ENCODE results near the gene FNDC3A. TPM values are rescaled to one million over a fixed set of nuclear protein-coding genes. Genes with fewer than 3 reads are reported as not detected.

Gene FNDC3A
- polyA plus RNA-seq, 1 experiment = 82.1 TPM

DNA sequence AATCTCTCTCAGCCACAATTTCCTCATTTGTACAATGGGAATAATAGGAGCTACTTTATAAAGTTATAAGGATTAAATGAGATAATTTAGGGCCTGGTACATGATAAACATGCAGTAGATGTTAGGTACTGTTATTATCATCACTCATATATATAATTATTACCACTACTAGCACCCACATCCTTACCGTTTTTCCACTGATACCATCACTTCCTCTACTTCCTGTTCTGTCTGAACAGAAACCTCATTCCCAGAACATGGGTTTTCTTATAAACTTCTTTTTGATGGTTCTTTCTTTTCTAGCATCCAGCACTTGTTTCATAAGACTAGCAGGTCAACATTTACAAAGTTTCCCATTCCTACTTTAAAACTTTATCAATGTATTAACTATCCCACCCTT, 278.3 kb downstream of the FNDC3A start:
- no peak for DNase-seq (ENCODE audit: low read depth, low spot score)
- TF ChIP-seq CTCF (IDR thresholded peaks at IDR 0.05; ENCODE audit: low read depth, low read length) = no peak
- Histone ChIP-seq H3K27me3 (ENCODE audit: control insufficient read depth, insufficient read depth, low read length) (no peaks in the 10 kb centered on the region), H3K9me3 (ENCODE audit: control insufficient read depth, insufficient read depth, low read length) (no peaks in the 10 kb centered on the region), H3K27ac (ENCODE audit: low read depth, low read length) (no peak overlapping the region), H3K4me3 (ENCODE audit: low read depth, low read length) (no peak overlapping the region)
- ChIA-PET CTCF (interaction anchor here (0.6 kb wide), 1 partner anchor 17 kb away, joined by 3 read pairs; no protein-coding TSS in a partner anchor), POLR2A (interaction anchor here (0.6 kb wide), 1 partner anchor 57 kb away, joined by 3 read pairs; no protein-coding TSS in a partner anchor)

DNA sequence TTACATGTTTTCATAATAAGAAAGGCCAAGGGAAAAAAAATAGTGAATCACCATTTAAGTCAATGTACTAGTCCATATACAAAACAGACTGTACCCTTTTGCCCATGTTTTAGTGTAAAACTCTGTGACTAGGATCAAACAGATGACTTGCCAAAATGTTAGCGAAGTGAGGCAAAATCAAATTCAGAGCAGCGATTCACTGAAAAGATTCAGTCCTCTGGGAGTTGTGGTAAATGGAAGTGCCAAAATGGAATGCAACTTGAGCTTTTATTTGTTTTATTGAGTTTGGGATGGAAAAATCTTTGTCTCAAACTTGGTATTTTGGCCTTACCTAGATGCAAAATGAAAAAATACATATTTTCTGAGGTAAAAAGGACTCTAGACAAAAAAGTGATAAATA, 281.1 kb downstream of the FNDC3A start:
- Histone ChIP-seq H3K9me3 (ENCODE audit: control insufficient read depth, insufficient read depth, low read length) (no peaks in the 10 kb centered on the region), H3K4me3 (ENCODE audit: low read depth, low read length) (no peak overlapping the region), H3K27me3 (ENCODE audit: control insufficient read depth, insufficient read depth, low read length) (no peaks in the 10 kb centered on the region), H3K27ac (ENCODE audit: low read depth, low read length) (no peak overlapping the region)
- no peak for TF ChIP-seq CTCF (IDR thresholded peaks at IDR 0.05; ENCODE audit: low read depth, low read length)
- POLR2A ChIA-PET = no interaction called here
- CTCF ChIA-PET = interaction anchor here (1.2 kb wide), 1 partner anchor 17 kb away, joined by 4 read pairs; no protein-coding TSS in a partner anchor
- DNase-seq (ENCODE audit: low read depth, low spot score) = no peak

DNA sequence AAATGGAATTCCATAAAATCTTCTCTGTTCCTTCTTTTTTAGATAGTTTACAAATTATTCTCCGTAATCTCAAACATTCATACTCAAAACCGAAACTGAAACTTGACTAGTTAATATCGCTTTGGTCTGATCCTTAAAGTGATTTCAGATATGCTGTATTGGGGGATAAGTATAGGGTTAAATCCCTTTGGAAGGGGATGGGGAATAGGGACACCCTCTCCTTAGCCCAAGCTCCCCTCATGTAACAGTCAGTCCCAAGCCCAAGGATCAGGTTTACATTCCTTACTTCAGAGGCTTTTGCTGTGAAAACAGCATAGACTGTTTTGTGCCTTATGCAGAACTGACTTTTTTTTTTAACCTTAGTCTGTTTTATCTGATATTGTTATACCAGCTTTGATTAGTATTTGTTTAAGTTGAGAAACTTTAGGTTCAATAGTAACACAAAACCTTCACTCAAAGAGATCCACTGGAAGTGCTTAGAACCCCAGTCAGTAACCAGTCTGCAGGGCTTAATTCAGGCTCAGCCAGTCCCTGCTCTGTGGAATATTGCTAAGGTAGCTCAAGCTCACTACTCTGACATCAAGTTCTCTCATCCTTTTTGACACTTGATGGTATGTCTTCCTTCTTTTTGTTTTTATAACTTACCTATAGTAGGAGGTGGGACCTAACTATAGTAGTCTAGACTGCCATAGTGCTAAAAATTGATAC, 282.5 kb downstream of the FNDC3A start:
- no peak for TF ChIP-seq CTCF (IDR thresholded peaks at IDR 0.05; ENCODE audit: low read depth, low read length)
- no peak for DNase-seq (ENCODE audit: low read depth, low spot score)
- Histone ChIP-seq H3K4me3 (ENCODE audit: low read depth, low read length) (no peak overlapping the region), H3K27me3 (ENCODE audit: control insufficient read depth, insufficient read depth, low read length) (no peaks in the 10 kb centered on the region), H3K9me3 (ENCODE audit: control insufficient read depth, insufficient read depth, low read length) (no peaks in the 10 kb centered on the region), H3K27ac (ENCODE audit: low read depth, low read length) (no peak overlapping the region)
- CTCF ChIA-PET = interaction anchor here (1.2 kb wide), 1 partner anchor 18 kb away, joined by 4 read pairs; no protein-coding TSS in a partner anchor
- POLR2A ChIA-PET = no interaction called here

Small RNAs within 50 kb of the gene (small RNA-seq; reads per million reads assigned to genes)
- gene COX7CP1 (ENCODE audit: insufficient read length, low read depth) = not detected
- not detected for gene RNU6-60P (ENCODE audit: insufficient read length, low read depth)
- gene RNY3P2 (ENCODE audit: insufficient read length, low read depth) = not detected

Other genes starting within 250 kb of the FNDC3A start
- not detected in 2 replicates for gene MLNR, start 244.4 kb downstream of the FNDC3A start, polyA plus RNA-seq (2011; rRNA removed)

Measured in AG04450 (cell line).